ENCODE measurements around the gene CDKAL1. TPM values are rescaled to one million over a fixed set of nuclear protein-coding genes. Genes with fewer than 3 reads are reported as not detected.
"Not testable (repeated sequence)": the region's sequence is repeated elsewhere in the genome, so short reads cannot be mapped to it uniquely, and the experiment has no call there.

The CDKAL1 gene
- total RNA-seq, 2 experiments from 2014 or later = 21.2 to 23.0 TPM

DNA sequence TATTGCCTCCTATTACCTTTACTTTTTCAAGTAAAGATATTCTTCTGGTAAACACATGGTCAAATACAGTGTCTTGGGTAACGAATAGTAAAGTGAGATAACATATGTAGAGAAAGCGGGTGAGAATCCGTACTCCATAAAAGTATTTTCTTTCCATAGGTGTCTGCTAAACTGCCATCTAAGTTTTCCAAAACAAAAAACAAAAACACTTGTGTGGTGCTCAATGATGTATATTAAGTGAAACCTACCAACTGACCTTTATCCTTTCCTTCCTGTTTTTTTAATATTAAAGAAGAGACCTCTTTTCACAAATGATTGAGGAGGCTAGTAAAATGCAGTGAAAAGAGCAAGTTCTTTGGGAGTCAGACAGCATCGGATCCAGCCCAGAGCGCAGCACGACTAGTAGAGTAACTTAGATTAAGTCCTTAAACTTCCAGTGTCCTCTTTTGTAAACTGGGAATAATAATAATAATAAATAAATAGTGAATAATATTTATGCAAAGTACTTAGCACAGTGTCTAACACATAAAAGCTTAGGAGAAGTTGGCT is 437 bp upstream of the CDKAL1 start:
- H3K27me3 Mint-ChIP-seq = peaks cover 1% of the 10 kb centered on the region
- peak overlapping the region; percentile 94 for H3K27ac Mint-ChIP-seq
- no peaks in the 10 kb centered on the region for H3K9me3 Mint-ChIP-seq
- H3K4me1 Mint-ChIP-seq = peaks cover 47% of the 10 kb centered on the region
- no peak for DNase-seq
- peak overlapping the region; percentile 97 for H3K4me3 Mint-ChIP-seq
- H3K36me3 Mint-ChIP-seq (ENCODE audit: low read depth) = peaks cover 16% of the 10 kb centered on the region
- ChIA-PET CTCF (interaction anchor here (1.1 to 2.1 kb wide), 6 partner anchors 30 to 321 kb away, joined by 3 to 11 read pairs (median 4); partner anchors contain the start of gene MBOAT1), POLR2A (interaction anchor here (0.6 to 2.7 kb wide), 15 partner anchors 14 to 333 kb away, joined by 3 to 32 read pairs (median 4); partner anchors contain the start of genes E2F3 and MBOAT1)

DNA sequence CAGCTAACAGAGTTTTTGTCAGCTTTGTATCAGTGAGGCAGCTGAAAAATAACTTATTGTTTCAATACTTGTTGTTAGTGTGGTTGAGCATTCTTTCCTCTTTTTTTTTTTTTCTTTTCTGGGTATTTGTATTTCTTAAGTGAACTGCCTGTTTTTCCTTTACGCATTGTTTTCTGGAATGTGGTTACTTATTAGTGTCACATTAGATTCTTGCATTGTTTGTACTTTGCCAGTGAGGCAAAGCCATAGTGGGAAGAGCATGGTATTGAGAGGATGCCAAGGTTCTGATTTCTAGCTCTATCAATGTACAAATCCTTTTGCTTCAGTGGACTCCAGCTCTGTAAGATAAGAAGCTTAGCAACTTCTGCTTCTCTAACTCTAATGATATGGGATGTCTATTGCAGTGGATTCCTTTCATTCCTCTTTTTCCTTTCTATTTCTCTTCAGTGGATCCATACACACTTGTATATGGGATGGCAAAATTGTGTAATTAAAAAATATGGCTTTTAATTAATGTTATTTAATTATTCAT is 3.9 kb downstream of the CDKAL1 start:
- peaks cover 63% of the 10 kb centered on the region for H3K4me1 Mint-ChIP-seq
- no peak for DNase-seq
- ChIA-PET CTCF (interaction anchor here (0.7 to 1.8 kb wide), 3 partner anchors 10 to 133 kb away, joined by 4 to 7 read pairs (median 6); no protein-coding TSS in a partner anchor), POLR2A (interaction anchor here (1.1 to 1.8 kb wide), 2 partner anchors 129 to 218 kb away, joined by 3 to 5 read pairs; no protein-coding TSS in a partner anchor)
- no peak overlapping the region for H3K27ac Mint-ChIP-seq
- peaks cover 46% of the 10 kb centered on the region for H3K36me3 Mint-ChIP-seq (ENCODE audit: low read depth)
- no peaks in the 10 kb centered on the region for H3K9me3 Mint-ChIP-seq
- no peaks in the 10 kb centered on the region for H3K27me3 Mint-ChIP-seq
- no peak overlapping the region for H3K4me3 Mint-ChIP-seq

GRCh38 chr6:20538907-20539306 is 4.7 kb downstream of the CDKAL1 start:
- Mint-ChIP-seq H3K4me3 (no peak overlapping the region), H3K27ac (no peak overlapping the region), H3K27me3 (no peaks in the 10 kb centered on the region), H3K4me1 (peaks cover 62% of the 10 kb centered on the region), H3K36me3 (ENCODE audit: low read depth) (peaks cover 46% of the 10 kb centered on the region), H3K9me3 (no peaks in the 10 kb centered on the region)
- POLR2A ChIA-PET = interaction anchor here (1.1 to 1.8 kb wide), 2 partner anchors 129 to 219 kb away, joined by 3 to 5 read pairs; no protein-coding TSS in a partner anchor
- DNase-seq = no peak
- CTCF ChIA-PET = interaction anchor here (1.4 to 1.8 kb wide), 2 partner anchors 11 to 25 kb away, joined by 3 to 7 read pairs; no protein-coding TSS in a partner anchor

DNA sequence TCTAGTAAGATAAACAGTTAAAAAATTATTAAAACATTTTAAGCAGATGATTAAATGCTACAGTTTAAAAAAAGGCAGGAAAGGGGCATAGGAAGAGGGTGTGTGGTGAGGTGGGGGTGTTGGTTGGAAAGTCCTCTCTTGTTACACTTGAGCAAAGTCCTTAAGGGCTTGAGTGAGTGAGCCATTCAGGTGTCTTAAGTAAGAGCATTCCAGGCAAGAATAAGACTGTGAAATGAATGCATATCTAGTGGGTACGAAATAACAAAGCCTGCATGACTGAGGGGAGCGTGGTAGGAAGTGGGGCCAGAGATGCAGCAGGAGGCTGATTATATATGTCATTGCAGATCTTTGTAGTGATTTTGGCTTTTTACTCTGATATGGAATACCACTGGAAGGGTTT is 5.1 kb downstream of the CDKAL1 start:
- no peaks in the 10 kb centered on the region for H3K27me3 Mint-ChIP-seq
- no peak for DNase-seq
- no peaks in the 10 kb centered on the region for H3K9me3 Mint-ChIP-seq
- CTCF ChIA-PET = interaction anchor here (1.4 to 1.8 kb wide), 2 partner anchors 11 to 24 kb away, joined by 3 to 7 read pairs; no protein-coding TSS in a partner anchor
- H3K4me3 Mint-ChIP-seq = no peak overlapping the region
- peaks cover 62% of the 10 kb centered on the region for H3K4me1 Mint-ChIP-seq
- no peak overlapping the region for H3K27ac Mint-ChIP-seq
- POLR2A ChIA-PET = interaction anchor here (1.8 kb wide), 1 partner anchor 220 kb away, joined by 5 read pairs; no protein-coding TSS in a partner anchor
- peaks cover 43% of the 10 kb centered on the region for H3K36me3 Mint-ChIP-seq (ENCODE audit: low read depth)

DNA sequence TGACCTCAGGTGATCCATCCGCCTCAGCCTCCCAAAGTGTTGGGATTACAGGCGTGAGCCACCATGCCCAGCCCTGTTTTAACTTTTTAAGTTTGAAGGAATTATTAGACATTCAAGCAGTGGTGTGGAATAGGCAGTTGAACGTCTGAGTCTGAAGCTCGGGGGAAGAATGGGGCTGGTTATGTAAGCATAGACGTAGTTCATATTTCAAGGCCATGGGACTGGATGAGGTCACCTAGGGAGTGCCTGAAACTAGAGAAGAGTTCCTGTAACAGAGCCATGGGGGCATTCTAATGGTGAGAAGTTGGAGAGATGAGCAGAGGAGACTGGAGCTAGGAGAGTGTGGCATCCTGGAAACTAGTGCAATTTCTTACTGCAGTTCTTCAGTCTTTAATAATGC is 6.4 kb downstream of the CDKAL1 start:
- CTCF ChIA-PET = interaction anchor here (1.4 kb wide), 1 partner anchor 13 kb away, joined by 3 read pairs; no protein-coding TSS in a partner anchor
- no peaks in the 10 kb centered on the region for H3K9me3 Mint-ChIP-seq
- POLR2A ChIA-PET = no interaction called here
- H3K27me3 Mint-ChIP-seq = no peaks in the 10 kb centered on the region
- peaks cover 56% of the 10 kb centered on the region for H3K4me1 Mint-ChIP-seq
- H3K4me3 Mint-ChIP-seq = no peak overlapping the region
- H3K36me3 Mint-ChIP-seq (ENCODE audit: low read depth) = peaks cover 47% of the 10 kb centered on the region
- no peak overlapping the region for H3K27ac Mint-ChIP-seq
- DNase-seq = no peak

- Mint-ChIP-seq H3K4me3 (no peak overlapping the region), H3K27me3 (no peaks in the 10 kb centered on the region), H3K4me1 (peaks cover 55% of the 10 kb centered on the region), H3K9me3 (no peaks in the 10 kb centered on the region), H3K36me3 (ENCODE audit: low read depth) (peaks cover 50% of the 10 kb centered on the region), H3K27ac (no peak overlapping the region)
- ChIA-PET POLR2A (no interaction called here), CTCF (no interaction called here)
- DNase-seq = no peak
These were observed 7.1 kb downstream of the CDKAL1 start for GRCh38 chr6:20541382-20541781.

DNA sequence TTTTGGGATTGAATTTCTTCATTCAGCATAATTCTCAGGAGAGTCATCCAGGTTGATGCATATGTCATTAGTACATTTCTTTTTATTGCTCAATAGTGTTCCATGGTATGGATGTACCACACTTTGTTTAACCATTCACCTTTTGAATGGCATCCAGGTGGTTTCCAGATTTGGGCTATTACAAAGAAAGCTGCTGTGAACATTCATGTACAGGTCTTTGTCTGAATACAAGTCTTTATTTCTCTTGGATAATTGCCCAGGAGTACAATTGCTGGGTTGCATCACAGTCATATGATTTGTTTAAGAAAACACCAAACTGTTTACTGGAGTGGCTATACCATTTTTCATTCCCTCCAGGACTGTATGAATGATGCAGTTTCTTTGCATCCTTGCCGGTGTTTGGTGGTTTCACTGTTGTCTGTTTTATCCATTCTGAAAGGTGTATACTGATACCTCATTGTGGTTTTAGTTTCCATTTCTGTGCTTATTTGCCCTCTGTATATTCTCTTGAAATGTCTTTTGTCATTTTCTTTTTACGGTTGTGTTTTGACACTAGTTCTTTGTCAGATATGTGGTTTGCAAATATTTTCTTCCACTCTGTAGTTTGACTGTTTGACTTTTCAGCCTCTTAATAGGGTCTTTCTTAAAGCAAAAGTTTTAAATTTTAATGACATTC is 8.8 kb downstream of the CDKAL1 start:
- H3K36me3 Mint-ChIP-seq (ENCODE audit: low read depth) = peaks cover 58% of the 10 kb centered on the region
- H3K4me3 Mint-ChIP-seq = no peak overlapping the region
- ChIA-PET CTCF (no interaction called here), POLR2A (interaction anchor here (1.6 kb wide), 1 partner anchor 15 kb away, joined by 3 read pairs; no protein-coding TSS in a partner anchor)
- H3K9me3 Mint-ChIP-seq = no peaks in the 10 kb centered on the region
- H3K4me1 Mint-ChIP-seq = peaks cover 45% of the 10 kb centered on the region
- H3K27me3 Mint-ChIP-seq = no peaks in the 10 kb centered on the region
- peak; percentile 27 for DNase-seq
- peak overlapping the region; percentile 70 for H3K27ac Mint-ChIP-seq

DNA sequence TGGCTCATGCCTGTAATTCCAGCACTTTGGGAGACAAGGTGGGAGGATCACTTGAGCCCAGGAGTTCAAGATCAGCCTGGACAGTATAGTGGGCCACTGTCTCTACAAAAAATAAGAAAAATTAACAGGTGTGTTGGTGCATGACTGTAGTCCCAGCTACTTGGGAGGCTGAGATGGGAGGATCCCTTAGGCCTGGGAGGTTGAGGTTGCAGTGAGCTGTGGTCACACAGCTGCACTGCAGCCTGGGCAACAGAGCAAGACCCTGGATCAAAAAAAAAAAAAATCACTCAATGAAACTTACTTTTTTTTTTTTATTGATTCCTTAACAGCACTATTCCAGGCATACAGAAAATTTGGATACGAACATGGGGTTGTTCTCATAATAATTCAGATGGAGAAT is 14.0 kb downstream of the CDKAL1 start:
- Mint-ChIP-seq H3K27me3 (no peaks in the 10 kb centered on the region), H3K36me3 (ENCODE audit: low read depth) (peaks cover 40% of the 10 kb centered on the region), H3K4me1 (peaks cover 15% of the 10 kb centered on the region), H3K27ac (no peak overlapping the region), H3K9me3 (no peaks in the 10 kb centered on the region), H3K4me3 (no peak overlapping the region)
- CTCF ChIA-PET = interaction anchor here (0.9 to 1.2 kb wide), 2 partner anchors 13 to 422 kb away, joined by 3 read pairs; no protein-coding TSS in a partner anchor
- POLR2A ChIA-PET = interaction anchor here (1.1 kb wide), 1 partner anchor 14 kb away, joined by 4 read pairs; the partner anchor contains the start of gene CDKAL1
- DNase-seq = no peak

GRCh38 chr6:20549398-20549797 is 15.1 kb downstream of the CDKAL1 start:
- peaks cover 45% of the 10 kb centered on the region for H3K36me3 Mint-ChIP-seq (ENCODE audit: low read depth)
- H3K27me3 Mint-ChIP-seq, H3K4me1 Mint-ChIP-seq, DNase-seq, H3K4me3 Mint-ChIP-seq, CTCF ChIA-PET, H3K27ac Mint-ChIP-seq, H3K9me3 Mint-ChIP-seq: not testable (repeated sequence)
- POLR2A ChIA-PET = interaction anchor here (1.5 kb wide), 1 partner anchor 146 kb away, joined by 5 read pairs; no protein-coding TSS in a partner anchor

DNA sequence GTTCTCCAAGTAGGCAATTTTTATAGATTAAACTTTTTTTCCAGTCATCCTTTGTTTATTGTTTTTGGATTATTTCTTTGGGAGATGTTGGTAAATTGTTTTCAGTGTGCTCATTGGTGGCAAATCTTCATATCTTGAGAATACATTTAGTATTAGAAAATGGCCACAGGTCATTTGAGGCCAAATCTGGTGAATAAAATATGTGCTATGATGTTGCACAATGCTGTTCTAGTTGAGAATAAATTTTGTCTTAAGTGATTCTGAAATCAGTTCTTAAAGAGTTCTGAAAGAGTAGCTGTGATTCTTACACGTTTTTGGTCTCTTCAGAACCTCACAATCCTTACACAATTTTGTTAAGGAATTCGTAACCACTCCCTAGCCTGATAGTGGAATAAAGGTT is 20.1 kb downstream of the CDKAL1 start:
- POLR2A ChIA-PET = no interaction called here
- CTCF ChIA-PET = interaction anchor here (1.4 kb wide), 1 partner anchor 9 kb away, joined by 5 read pairs; no protein-coding TSS in a partner anchor
- Mint-ChIP-seq H3K27me3 (no peaks in the 10 kb centered on the region), H3K36me3 (ENCODE audit: low read depth) (peaks cover 23% of the 10 kb centered on the region), H3K4me1 (no peaks in the 10 kb centered on the region), H3K9me3 (no peaks in the 10 kb centered on the region), H3K4me3 (no peak overlapping the region), H3K27ac (no peak overlapping the region)
- no peak for DNase-seq

- H3K4me3 Mint-ChIP-seq = no peak overlapping the region
- H3K27me3 Mint-ChIP-seq = no peaks in the 10 kb centered on the region
- H3K36me3 Mint-ChIP-seq (ENCODE audit: low read depth) = peaks cover 23% of the 10 kb centered on the region
- POLR2A ChIA-PET = no interaction called here
- DNase-seq = no peak
- H3K4me1 Mint-ChIP-seq = no peaks in the 10 kb centered on the region
- no peaks in the 10 kb centered on the region for H3K9me3 Mint-ChIP-seq
- no peak overlapping the region for H3K27ac Mint-ChIP-seq
- CTCF ChIA-PET = interaction anchor here (0.6 to 1.4 kb wide), 2 partner anchors 9 to 804 kb away, joined by 3 to 5 read pairs; no protein-coding TSS in a partner anchor
These were observed 20.6 kb downstream of the CDKAL1 start for GRCh38 chr6:20554817-20555216.

DNA sequence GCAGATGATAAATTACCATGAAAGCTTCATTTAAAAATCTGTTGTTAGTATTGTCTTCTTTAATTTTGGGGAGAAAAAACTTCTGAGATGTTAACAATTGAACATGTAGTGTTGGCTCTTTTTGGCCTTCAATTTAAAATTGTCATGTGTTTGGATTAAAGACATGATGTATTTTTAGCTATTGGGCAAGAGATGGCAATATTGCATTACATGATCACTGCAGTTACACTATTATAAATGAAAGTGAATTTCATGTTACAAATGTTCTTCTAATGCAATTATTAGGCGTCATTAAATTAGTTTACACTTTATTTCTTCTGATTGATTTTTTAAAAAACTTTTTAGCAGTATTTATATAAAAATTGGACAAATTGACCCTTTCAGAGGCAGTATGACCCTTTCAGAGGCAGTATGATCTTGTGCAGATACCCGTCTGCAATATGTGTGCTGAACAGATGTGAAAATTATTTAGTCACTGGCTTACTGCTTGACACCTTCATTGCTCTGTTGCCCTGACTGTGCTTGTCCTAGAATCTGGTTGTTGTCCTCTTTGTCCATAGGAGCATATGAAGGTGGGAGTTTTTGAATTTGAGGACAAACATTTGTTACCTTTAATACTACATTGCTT is 25.8 kb downstream of the CDKAL1 start:
- POLR2A ChIA-PET = interaction anchor here (0.6 kb wide), 1 partner anchor 25 kb away, joined by 3 read pairs; the partner anchor contains the start of gene CDKAL1

More for the DNA sequence above, 25.8 kb downstream of the CDKAL1 start:
- H3K4me1 Mint-ChIP-seq = peaks cover 7% of the 10 kb centered on the region
- no peaks in the 10 kb centered on the region for H3K9me3 Mint-ChIP-seq
- H3K4me3 Mint-ChIP-seq = no peak overlapping the region
- CTCF ChIA-PET = interaction anchor here (0.6 to 1.7 kb wide), 4 partner anchors 12 to 1121 kb away, joined by 3 to 7 read pairs (median 3); partner anchors contain the start of gene SOX4
- H3K27ac Mint-ChIP-seq = no peak overlapping the region
- H3K36me3 Mint-ChIP-seq (ENCODE audit: low read depth) = peaks cover 10% of the 10 kb centered on the region
- no peak for DNase-seq
- no peaks in the 10 kb centered on the region for H3K27me3 Mint-ChIP-seq

Data from activated CD4-positive, alpha-beta memory T cell treated with anti-CD3 and anti-CD28 coated beads, Interleukin-2, amount 10 ng/mL, durations not matched to agents 7 days and 5 days (primary cell).